Thoracic aorta endothelial cell (primary cell): ENCODE measurements around the gene HPCAL4. TPM values are rescaled to one million over a fixed set of nuclear protein-coding genes. Genes with fewer than 3 reads are reported as not detected.

ENCODE experiments used
- small RNA-seq: library from RNA; depleted of rRNA; stranded (forward); fragments of <200 nt; gene quantifications from one replicate; pipeline ENCODE3, GENCODE V24; 2012
- total RNA-seq: library from RNA; depleted of rRNA; stranded (reverse); fragments of >200 nt; gene quantifications from 2 replicates; pipeline ENCODE4 v1.2.3, GENCODE V29; 2012

HPCAL4 gene
- not detected in 2 replicates for total RNA-seq

DNA sequence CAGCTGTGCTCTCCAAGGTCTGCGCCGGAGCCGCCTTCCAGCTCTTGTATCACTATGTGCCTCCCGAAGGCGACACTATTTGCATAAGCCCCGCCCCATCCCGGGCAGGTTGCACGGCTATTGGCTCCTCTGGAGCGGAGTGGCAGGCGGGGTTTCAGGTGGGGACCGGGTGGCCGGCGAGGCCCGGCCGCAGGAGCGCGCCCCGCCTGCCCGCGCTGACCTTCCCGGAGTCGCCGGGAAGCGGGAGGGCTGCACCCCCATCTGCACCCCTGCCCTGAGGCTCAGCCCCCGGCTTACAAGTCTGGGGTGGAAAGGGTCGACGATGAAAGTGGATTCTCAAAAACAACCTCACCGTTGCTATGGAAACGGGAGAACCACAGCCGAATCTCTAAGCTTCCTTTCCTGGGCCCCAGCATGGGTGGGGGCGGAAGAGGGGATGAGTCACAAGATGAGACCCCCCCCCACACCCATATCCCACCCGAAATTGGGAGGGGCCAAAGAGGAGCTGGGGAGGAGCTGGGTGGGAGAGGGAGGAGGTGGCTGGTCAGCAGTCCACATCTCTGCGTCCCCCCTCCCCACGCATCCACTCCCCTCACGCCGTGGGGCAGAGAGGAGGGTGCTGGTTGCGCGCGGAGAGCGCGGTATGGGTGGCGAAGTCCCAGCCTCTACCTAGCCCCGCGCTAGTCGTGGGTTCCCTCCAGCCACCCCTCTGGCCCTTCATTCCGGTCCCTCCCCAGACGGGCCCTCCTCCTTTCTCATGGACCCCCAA is at the start of gene HPCAL4:
HPCAL4 (minus strand) TSS at position 51 of the 769 bp plus-strand sequence. CDS start 6,830 bp downstream, outside the sequence.

DNA sequence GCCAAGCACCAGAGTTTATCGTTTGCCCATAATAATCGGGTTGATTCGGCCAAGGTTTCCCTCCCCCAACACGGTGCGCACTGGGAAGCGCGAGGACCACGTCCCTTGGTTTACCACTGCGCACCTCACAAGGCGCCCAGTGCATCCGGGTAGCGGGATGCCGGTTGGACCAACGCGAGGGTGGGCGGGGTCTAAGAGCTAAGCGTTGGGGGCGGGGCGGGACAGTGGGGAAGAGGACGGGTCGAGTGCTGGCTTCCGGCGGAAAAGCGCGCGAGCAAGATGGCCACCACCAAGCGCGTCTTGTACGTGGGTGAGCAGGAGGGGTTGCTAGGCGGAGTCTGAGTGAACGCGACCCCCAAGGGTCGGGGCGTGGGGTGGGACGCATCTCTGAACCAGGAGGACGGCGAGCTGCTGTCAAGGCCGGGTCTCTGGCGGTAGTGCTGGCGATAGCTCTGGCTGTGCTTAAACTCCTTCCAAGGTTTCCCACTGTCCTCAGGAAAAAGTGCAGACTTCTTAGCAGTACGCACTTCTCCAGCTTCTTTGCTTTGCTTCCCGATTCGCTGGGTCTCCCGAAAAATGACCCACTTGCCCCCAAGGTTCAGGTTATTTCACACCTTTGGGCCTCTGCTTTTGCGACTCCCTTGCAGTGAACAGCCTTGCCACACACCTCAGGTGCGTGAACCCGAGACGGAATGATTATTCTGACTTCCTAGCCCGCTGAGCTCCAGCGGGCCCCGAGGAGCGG is 47.6 kb upstream of the HPCAL4 start, which contains the start of gene PPIE:
PPIE (plus strand) TSS at position 261 of the 745 bp plus-strand sequence; CDS start at position 280, 19 bp downstream.

GRCh38 chr1:39671793-39672550 is 19.3 kb downstream of the HPCAL4 start, which contains the start of gene NT5C1A:
TSS of gene NT5C1A (minus strand) at chr1:39672107. CDS start at chr1:39672038, 69 bp downstream.

DNA sequence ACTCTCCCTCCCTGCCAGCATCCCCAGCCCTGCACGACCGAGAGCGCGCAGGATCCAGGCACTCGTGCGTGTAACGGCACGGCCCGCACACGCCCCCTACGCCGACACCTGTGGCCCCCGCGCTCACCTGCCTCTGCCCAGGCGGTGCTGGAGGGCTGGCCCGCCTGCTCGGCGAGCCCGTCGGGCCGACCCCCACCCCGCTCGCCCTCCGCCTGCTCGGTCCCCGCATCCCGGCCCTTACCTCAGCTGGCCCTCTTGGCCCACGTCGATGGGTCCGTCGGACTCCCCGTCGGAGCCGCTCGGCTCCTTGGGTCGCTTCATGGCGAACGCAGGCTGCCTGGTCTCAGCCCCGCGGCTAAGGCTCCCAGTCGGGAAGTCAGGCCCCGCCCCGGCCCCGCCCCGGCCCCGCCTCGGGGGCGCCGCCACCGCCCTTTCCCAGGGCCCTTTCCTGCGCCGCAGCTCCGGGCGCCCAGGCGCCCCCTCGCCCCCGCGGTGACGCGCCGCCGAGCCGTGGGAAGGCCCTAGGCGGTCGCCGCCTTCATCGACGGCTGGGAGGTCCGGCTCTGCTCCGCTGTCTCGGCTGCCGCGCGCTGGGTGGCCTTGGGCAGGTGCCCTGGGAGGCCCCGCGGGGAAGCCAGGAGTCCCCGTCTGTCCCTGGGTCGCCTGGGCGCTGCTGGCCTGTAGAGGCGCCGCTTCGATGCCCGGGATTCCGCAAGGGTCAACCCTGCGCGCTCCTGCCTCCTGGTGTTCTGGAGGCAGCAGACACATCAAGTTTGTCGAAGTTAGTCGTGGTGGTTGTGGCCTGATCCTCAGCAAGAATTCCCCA is 51.7 kb downstream of the HPCAL4 start, which contains the start of gene HEYL:
HEYL (minus strand) TSS at position 339 of the 826 bp plus-strand sequence; CDS start at position 321, 18 bp downstream.

Small RNA genes within 50 kb of the gene (small RNA-seq; reads per million reads assigned to genes)
- gene RNU7-121P: not detected

Other genes with a start within 250 kb of the HPCAL4 start
- 0.14 TPM in 1 of 2 replicates, not detected in the other for gene BMP8A, start 199.8 kb downstream of the HPCAL4 start, total RNA-seq
- gene PABPC4, start 114.6 kb downstream of the HPCAL4 start, total RNA-seq: 194 and 213 TPM in 2 replicates
- gene HEYL, start 51.8 kb downstream of the HPCAL4 start, total RNA-seq: not detected in 2 replicates
- gene NT5C1A, start 19.3 kb downstream of the HPCAL4 start, total RNA-seq: not detected in 2 replicates
- gene PPIE, start 47.4 kb upstream of the HPCAL4 start, total RNA-seq: 34.2 and 36.6 TPM in 2 replicates
- 1.5 and 1.6 TPM in 2 replicates for gene OXCT2, start 79.9 kb upstream of the HPCAL4 start, total RNA-seq
- gene BMP8B, start 97.4 kb upstream of the HPCAL4 start, total RNA-seq: under 0.01 and 0.22 TPM in 2 replicates
- gene TRIT1, start 192.1 kb upstream of the HPCAL4 start, total RNA-seq: 25.3 and 30.1 TPM in 2 replicates
- gene MYCL, start 210.5 kb upstream of the HPCAL4 start, total RNA-seq: 2.1 and 3.0 TPM in 2 replicates